SKM-1 (cell line): ENCODE measurements around the gene RPS19BP1.
A peak's percentile ranks its signal among the peaks of the same experiment; 100 is the strongest.
"Not testable (repeated sequence)": the region's sequence is repeated elsewhere in the genome, so short reads cannot be mapped to it uniquely, and the experiment has no call there.

Source experiments
- DNase-seq: peaks from one replicate; lab custom pipeline; 2025; ENCODE audit not compliant: unreplicated experiment; lab: John Stamatoyannopoulos, UW

Gene RPS19BP1

DNA sequence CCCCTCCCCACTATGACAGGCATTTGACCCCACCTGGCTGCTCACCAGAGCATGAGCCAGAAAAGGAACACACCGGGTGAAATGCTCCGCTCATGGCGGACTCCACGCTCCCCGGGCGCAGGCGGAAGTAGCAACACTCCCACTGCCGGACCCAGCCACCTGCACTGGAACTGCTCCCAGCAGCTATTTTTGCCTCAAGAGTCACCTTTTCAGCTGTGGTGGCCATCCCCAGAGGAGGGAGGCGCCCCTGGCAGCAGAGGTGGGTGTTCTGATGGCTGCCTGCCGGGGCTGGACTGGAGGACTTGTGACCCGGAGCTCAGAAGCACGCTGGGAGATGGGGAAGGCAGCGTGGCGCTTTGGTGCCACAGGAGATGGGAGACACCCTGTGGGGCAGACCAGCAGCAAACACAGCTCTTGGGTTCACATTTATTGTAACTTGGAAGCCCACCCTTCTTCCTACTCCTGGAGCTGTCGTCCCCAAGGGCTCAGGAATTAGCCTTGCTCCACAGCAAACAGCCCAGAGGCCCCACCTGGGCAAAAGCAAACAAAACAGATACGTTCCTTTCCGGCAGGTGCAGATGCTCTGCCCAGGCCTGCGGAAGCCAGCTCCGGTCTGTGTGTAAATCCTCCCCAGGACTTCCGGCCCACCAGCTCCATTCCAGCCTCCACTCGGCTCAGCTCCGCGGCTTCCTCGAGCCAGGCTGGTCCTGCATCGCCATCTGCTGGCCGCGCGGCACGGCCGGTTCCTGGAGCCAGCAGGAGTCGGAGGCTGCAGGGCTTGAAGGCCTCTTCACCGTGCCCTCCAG, 3.7 kb downstream of the RPS19BP1 start:
- peak; percentile 74 for DNase-seq

DNA sequence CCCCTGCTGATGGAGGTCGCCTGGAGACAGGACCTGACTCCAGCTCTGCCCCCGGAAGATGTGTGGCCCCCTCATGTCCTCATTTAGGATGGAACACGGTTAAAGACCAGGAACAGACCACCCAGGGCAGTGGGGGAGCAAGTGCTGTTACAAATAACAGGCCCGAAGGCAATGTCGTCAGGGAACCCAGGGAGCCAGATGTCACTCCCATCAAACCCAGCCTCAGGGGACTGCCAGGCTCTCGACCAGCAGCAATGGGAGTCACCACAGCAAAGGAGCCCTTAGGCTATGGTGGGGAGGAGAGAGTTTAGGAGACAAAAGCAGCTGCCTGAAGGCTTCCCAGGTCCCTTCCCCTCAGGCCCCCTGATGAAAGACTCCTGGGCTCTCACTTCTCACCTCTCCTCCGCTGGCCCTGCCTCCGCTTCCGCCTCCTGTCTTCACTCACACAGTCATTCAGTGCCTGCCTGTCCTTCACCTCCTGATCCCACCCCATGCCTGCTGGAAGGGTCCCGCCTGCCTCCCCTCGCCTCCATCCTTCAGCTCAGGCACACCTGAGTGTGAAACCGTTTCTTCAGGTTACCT, 4.4 kb downstream of the RPS19BP1 start:
- no peak for DNase-seq

DNA sequence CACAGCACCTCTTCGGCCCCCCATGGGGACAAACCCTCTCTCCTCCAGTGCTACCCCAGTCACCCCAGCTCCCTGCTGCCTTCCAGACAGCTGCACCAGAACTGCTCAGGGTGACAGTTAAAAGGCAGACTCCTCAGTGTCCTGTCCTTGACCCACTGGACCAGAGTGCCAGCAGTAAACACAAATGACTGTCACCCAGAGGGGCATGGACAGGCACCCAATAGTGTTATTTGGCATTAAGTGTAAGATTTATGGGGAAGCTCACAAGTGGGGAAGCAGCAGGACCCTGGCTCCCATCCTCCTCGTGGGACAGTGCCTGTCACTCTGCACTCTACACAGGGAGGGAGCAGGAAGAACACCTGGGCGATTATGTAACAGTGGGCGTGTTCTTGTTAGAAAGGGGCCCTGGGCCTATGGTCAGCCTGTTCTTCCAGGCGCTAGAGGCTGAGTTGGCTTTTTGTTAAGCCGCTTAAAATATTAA, 5.0 kb downstream of the RPS19BP1 start:
- DNase-seq: no peak

DNA sequence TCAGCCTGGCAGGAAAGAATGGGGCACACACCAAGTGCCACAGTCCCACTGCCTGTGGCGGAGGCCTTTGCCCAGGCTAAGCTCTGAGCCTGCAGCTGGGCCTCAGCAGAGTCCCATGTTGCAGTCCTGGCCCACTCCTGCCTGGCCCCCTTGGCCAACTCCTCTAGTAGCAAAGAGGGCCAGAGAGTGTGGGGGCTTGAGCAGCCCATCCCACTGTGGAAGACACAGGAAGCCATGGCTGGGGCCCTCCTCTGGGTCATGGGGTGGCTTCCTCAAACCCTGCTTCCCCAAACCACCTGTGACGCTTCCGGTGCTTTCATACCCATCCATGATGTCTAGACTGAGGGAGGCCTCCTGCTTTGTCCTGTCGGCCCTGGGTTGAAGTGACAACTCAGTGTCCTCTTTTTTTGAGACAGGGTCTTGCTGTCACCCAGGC, 5.8 kb downstream of the RPS19BP1 start:
- no peak for DNase-seq

DNA sequence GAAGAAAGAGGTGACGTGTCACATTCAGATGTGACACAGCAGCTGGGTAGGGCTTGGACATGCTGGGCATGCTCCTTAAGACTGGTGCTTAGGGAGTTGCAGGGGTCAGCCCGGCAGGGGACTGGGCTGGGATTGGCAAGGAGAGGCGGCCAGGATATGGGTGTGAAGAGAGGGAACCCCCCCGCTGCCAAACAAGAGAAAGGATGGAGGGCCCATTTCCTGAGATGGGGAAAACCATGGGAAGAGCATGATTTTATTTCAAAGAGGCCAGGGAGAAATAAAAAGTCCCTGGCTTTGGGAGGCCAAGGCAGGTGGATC, 6.9 kb downstream of the RPS19BP1 start:
- no peak for DNase-seq

DNA sequence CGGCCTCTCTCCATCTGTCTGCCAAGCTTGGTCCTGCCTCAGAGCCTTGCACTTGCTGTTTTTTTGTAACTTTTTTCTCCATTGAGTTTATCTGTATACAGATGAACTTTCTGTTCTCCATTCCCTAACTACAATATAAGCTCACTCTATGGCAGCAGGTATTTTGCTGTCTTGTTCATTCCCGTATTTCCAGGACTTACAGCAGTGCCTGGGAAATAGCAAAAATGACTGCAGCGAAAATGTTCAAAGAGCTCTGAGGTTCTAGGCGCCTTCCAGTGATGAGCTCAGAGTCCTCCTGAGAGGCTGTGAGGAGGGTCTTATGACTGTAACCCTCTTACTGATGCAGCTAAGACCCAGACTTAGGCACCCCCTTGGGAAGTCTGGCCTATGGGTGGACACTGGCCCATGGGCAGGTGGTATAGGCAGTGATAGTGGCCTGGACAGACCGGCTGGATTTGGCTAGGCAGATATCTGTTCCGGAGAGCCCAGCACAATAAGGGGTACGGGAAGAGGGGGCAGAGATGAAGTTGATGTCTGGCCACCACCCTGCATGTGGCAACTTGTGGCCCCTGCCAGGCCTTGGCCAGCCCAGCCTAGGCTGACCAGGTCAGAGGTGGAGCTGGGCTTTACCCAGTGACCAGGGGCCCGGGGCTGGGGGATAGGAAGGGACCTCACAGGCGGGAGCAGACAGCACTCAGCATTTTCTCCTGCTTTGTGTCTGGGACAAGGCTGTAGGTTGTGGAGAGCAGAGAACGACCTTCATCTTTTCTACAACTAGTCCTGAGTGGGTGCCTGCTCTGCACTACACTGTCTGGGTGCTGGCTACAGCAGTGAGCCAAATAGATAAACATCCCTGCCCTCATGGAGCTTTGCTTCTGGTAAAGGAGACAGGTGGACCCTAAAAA, 7.5 kb downstream of the RPS19BP1 start:
- no peak for DNase-seq

DNA sequence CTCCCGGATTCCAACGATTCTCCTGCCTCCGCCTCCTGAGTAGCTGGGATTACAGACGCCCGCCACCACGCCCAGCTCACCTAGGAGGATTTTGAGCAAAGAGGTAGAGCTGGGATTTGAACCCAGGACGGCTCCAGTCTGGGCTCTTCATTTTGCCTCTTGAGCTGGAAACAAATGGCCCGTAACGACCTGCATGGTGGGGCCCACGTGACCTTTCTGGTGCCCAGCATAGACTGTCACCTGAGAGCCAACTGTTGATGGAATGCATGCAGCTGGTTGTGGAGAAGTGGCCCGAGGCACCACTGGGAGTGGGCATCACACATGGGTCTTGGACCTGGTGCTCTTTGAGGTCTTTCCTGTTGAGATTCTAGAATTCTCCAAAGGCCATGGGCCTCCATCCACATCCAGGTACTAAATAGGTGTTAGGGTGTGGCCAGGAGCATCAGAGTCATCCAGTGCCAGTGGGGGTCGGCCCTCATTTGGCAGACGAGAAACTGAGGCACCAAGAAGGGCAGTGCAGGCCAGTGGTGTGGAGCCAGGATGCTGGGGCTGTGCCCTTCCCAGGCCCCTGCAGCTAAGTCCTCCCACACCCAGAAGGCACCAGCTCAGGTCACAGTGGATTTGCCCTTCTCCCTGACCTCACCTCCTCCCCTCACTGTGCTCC, 8.3 kb downstream of the RPS19BP1 start:
- DNase-seq: no peak

DNA sequence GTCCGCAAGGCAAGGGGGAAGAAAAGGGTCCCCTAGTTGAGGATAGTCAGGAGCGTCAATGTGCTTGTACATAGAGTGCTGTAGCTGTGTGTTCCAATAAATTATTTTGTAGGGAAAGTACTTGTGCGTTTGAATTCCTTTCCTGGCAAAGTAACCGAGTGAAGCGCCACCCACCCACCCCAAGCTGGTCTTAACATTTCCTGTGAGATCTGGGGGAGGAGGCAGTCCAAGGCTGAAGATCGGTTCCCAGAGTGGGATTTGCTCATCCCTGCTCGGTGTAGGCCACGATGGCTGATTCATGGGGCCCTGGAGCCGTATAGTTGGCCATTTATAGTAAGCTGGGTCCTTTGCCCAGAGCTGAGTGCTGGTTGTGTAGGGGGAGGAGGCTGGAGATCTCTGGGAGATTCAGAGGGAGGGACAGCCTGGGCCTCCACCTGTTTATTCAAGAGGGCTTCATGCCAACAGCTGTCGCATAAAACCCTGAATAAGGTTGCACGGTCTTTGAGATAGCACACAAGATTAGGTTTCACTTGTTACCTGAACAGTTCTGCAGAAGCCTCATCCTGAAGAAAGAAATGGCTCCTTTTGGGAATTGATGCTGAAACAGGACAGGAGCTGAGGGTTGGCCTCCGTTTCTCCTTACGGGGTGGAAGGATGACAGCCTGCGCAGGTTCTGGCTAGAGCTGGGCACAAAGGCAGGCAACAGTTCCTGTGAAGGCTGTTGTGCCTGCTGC, 9.8 kb downstream of the RPS19BP1 start:
- no peak for DNase-seq

DNA sequence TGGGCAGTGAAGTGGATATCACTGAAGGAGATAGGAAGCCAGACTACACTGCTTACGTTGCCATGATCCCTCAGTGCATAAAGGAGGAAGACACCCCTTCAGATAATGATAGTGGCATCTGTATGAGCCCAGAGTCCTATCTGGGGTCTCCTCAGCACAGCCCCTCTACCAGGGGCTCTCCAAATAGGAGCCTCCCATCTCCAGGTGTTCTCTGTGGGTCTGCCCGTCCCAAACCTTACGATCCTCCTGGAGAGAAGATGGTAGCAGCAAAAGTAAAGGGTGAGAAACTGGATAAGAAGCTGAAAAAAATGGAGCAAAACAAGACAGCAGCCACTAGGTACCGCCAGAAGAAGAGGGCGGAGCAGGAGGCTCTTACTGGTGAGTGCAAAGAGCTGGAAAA, 10.5 kb downstream of the RPS19BP1 start:
- DNase-seq: not testable (repeated sequence)

DNA sequence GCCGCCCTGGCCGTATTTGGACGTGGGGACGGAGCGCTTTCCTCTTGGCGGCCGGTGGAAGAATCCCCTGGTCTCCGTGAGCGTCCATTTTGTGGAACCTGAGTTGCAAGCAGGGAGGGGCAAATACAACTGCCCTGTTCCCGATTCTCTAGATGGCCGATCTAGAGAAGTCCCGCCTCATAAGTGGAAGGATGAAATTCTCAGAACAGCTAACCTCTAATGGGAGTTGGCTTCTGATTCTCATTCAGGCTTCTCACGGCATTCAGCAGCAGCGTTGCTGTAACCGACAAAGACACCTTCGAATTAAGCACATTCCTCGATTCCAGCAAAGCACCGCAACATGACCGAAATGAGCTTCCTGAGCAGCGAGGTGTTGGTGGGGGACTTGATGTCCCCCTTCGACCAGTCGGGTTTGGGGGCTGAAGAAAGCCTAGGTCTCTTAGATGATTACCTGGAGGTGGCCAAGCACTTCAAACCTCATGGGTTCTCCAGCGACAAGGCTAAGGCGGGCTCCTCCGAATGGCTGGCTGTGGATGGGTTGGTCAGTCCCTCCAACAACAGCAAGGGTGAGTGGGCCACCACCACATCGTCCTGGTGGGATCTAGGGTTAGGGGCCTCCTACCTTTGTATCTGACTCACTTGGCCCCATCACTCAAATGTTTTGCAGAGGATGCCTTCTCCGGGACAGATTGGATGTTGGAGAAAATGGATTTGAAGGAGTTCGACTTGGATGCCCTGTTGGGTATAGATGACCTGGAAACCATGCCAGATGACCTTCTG, 11.3 kb downstream of the RPS19BP1 start:
- not testable (repeated sequence) for DNase-seq

DNA sequence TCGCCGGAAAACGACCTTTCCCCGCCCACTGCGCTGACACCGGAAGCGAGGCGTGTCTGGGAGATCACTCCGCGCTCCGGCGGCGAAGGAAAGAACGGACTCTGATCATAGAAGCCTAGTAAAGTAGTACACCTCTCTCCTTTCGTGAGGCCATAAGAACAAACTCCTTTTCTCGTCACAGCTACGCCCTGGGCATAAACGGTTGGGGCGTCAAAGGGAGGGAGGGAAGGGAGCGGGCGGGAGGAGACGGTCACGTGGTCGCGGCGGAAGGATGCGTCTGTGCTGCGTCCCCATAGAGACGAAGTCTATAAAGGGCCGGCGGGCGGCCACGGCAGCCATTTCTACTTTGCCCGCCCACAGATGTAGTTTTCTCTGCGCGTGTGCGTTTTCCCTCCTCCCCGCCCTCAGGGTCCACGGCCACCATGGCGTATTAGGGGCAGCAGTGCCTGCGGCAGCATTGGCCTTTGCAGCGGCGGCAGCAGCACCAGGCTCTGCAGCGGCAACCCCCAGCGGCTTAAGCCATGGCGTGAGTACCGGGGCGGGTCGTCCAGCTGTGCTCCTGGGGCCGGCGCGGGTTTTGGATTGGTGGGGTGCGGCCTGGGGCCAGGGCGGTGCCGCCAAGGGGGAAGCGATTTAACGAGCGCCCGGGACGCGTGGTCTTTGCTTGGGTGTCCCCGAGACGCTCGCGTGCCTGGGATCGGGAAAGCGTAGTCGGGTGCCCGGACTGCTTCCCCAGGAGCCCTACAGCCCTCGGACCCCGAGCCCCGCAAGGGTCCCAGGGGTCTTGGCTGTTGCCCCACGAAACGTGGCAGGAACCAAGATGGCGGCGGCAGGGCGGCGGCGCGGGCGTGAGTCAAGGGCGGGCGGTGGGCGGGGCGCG, 12.1 kb downstream of the RPS19BP1 start, which contains the start of gene ATF4:
Gene ATF4 (plus strand): TSS at position 337 of the 880 bp plus-strand sequence. CDS start 884 bp downstream, outside the sequence.
- DNase-seq: peak; percentile 84

DNA sequence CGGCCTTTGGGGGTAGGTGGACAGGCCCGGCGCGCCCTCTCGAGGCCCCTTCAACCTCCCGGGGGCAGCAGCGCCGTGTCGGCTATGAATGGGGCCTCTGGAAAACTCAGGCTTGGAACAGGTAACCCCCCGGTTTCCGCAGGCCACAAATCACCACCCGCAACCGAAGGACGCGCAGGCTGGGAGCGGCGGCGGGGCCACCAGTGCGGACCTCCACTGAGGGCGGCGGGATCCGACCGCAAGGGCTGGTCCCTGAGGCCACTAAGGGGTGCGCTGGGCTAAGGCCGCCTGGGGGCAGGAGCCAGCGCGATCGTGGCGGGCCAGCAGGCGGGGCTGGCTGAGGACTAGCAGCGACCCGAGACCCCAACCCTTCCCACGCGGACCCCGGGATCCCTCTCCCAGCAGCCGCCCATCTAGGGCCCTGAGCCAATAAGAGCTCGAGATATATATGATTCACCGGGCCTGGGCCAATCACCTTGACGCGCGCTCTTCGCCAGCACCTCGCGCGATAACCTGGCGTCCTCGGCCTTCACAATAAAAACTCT, 12.8 kb downstream of the RPS19BP1 start:
- DNase-seq: peak; percentile 94

DNA sequence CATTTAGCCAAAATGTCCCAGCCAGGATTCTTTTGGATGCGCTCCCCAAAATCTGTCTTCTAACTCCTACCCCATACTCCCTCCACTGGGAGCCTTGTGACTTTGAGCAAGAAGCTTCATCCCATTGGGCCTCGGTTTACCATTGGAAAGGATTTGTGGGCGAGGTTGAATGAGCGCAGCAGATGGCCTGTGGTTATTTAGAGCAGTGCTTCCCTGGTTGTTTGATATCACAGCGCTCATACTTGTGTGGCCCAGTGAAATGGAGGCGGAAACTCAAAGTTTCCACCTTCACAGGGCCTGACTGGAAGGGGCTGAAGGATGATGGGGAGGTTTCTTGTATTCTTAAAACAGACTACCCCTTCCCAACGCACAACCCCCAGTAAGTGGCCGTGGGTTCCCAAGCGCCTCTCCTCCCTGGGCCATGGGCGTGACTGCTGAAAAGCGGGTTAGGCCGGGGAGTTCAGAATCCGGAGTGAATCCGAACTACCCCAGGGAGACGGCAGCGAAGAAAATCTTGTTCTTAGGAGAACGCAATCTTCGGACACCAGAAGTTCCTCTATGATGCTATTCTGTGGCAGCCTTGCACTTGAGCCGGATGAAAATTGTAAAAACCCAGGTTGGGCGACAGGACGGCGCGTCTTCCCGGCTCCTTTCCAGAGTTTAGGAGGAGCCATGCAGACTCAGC, 13.4 kb downstream of the RPS19BP1 start:
- DNase-seq: no peak

DNA sequence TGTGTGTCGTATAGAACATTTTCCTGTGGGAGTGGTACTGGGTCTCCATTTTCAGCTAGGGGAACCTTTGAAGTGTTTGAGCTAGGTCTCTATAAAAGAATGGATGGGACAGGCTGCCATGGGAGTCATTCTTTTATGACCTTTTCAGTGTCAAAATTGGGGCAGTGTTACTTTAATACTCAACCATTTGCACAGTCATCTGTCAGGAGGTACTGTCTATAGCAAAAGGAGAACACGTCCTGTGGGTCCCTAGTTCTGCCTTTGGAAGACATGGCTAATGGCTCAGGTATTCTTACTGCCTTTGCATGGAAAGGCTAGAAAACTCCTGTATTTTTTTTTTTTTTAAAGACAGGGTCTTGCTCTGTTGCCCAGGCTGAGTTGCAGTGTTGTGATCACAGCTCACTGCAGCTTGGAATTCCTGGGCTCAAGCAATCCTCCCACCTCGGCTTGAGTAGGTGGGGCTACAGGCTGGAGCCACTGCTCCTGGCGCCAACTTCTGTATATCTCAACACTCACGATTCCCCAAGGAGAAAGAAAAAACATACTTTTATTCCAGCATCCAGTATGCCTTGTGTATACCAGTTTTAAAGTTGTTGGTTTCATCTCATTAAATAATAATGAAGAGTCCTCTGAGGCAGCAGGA, 14.3 kb downstream of the RPS19BP1 start:
- DNase-seq: no peak

DNA sequence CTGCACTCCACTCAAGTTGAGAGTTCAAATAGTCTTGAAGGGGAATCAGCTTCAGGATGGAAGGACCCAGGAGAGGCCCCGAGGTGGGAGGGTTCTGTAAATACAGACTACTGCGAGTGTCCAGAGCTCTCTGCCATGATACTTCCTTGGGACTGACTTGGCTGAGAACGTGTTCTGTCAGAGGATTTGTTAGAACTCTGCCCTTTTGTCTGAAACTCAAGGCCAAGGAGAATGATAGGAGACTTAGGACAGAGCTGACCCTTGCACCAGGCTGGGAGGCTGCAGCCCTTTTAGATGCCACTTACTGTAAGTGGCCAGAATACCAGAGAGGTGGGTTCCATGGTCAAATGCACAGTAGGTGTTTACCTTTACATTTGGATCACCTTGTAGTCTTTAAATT, 15.1 kb downstream of the RPS19BP1 start:
- DNase-seq: no peak

DNA sequence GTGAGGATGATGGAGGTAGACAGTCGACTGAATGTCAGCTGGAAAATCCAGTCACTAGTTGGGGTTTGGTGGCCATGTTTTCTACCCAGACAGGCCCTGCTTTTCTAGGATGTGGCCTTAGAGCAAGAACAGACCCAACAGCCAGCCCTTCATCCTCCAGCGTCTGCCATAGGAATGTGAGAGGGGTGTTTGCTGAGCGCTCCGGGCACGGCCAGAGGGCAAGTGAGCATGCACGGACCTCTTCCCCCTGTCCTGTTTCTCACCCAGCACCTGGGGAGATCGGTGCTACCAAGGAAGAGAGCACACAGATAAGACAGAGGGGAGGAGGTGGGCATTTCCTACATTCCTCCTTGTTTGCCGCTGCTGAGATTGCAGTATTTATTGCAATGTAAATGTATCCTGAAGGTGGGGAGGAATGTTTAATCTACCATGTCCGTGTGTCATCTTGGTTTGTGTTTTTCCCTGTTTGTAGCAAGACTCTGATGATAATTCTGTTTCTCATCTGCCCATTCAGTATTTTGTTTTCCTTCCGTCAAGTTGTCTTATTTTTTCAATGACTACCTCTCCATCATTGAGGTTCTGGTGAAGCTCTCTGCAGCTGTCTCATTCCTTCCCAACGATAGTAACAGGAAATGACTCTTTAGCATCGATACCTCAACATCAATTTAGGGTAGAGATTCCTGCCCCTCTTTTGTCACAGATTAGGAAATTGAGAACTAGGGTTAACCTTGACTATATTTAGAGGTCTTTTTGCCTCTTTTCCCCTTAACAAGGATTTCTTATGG, 17.1 kb downstream of the RPS19BP1 start:
- no peak for DNase-seq
